GM21825 (cell line): ENCODE results near the gene GINS2.
A peak's percentile ranks its signal among the peaks of the same experiment; 100 is the strongest.

Experiments used
- ATAC-seq: cut with Tn5 transposase; IDR thresholded peaks from one replicate; pipeline ENCODE4 v1.9.1; 2021; ENCODE audit warnings: mild to moderate bottlenecking, moderate library complexity; ENCODE audit not compliant: unreplicated experiment

GINS2 gene

GRCh38 chr16:85668676-85669424, 19.9 kb downstream of the GINS2 start:
- ATAC-seq, result no peak

GRCh38 chr16:85667841-85668413, 20.8 kb downstream of the GINS2 start:
- no peak for ATAC-seq

- ATAC-seq, result no peak
These were observed 21.5 kb downstream of the GINS2 start for GRCh38 chr16:85667261-85667660.

- no peak for ATAC-seq
These were observed 22.8 kb downstream of the GINS2 start for GRCh38 chr16:85665929-85666328.

- ATAC-seq, result no peak
These were observed 23.4 kb downstream of the GINS2 start for GRCh38 chr16:85665373-85665740.

- no peak for ATAC-seq
These were observed 24.0 kb downstream of the GINS2 start for GRCh38 chr16:85664580-85665372.

GRCh38 chr16:85663891-85664321, 24.8 kb downstream of the GINS2 start:
- no peak for ATAC-seq

GRCh38 chr16:85662976-85663830, 25.6 kb downstream of the GINS2 start:
- ATAC-seq, result no peak

- ATAC-seq, result no peak
These were observed 26.3 kb downstream of the GINS2 start for GRCh38 chr16:85662482-85662812.

- ATAC-seq, result no peak
These were observed 26.8 kb downstream of the GINS2 start for GRCh38 chr16:85661740-85662481.

- no peak for ATAC-seq
These were observed 27.7 kb downstream of the GINS2 start for GRCh38 chr16:85660843-85661739.

- ATAC-seq, result peak; percentile 47
These were observed 28.8 kb downstream of the GINS2 start for GRCh38 chr16:85659805-85660511.

- no peak for ATAC-seq
These were observed 29.4 kb downstream of the GINS2 start for GRCh38 chr16:85659336-85659735.

- ATAC-seq, result no peak
These were observed 30.0 kb downstream of the GINS2 start for GRCh38 chr16:85658504-85659326.

GRCh38 chr16:85657996-85658395, 30.8 kb downstream of the GINS2 start:
- no peak for ATAC-seq

- ATAC-seq, result no peak
These were observed 31.5 kb downstream of the GINS2 start for GRCh38 chr16:85657267-85657650.

- no peak for ATAC-seq
These were observed 32.1 kb downstream of the GINS2 start for GRCh38 chr16:85656351-85657266.
